ENCODE data around the gene CTDSP1. TPM values are rescaled to one million over a fixed set of nuclear protein-coding genes. Genes with fewer than 3 reads are reported as not detected.

Gene CTDSP1
- total RNA-seq, 2 donors from 2014 or later, result 67.2 to 98.9 TPM

DNA sequence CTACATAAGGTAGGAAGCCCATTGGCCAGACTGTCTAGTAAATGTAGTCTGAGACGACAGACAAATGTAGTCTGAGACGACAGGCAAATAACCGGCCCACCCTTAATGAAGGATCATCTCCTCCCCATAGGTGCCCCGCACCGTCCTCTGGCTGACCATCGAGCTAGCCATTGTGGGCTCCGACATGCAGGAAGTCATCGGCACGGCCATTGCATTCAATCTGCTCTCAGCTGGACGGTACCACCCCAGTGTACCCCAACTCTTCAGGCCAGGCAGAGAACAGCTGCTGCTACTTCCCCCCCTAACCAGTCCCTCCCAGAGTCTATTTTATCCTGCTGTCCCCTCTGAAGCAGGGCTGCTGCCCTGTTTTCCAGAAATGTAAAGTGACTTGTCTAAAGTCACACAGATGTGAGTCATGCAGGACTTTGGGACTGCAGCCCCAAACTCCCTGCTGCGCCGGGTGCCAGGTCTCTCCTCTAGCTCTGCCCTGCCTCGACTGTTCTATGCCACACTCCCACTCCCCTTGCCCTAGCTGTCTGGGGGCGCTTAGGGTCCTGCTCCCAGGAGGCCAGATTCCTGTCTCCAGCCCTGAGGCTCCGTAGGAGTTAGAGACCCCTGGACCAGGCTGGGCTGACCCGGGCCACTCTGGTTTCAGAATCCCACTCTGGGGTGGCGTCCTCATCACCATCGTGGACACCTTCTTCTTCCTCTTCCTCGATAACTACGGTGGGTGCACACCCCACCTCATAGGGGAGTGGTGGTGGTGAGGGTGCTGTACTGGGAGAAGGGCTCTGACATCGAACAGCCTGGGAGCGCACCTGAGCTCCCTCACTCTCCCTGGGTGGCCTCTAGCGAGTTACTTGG is 12.9 kb upstream of the CTDSP1 start:
- H3K27ac ChIP-seq, result peak overlapping the region; percentile 12 to 79 (median 60)
- H3K4me3 ChIP-seq, result no peak overlapping the region
- no peaks in the 10 kb centered on the region for H3K27me3 ChIP-seq
- TF ChIP-seq POLR2A (IDR thresholded peaks at IDR 0.05), result no peak
- TF ChIP-seq, protein P1, sequence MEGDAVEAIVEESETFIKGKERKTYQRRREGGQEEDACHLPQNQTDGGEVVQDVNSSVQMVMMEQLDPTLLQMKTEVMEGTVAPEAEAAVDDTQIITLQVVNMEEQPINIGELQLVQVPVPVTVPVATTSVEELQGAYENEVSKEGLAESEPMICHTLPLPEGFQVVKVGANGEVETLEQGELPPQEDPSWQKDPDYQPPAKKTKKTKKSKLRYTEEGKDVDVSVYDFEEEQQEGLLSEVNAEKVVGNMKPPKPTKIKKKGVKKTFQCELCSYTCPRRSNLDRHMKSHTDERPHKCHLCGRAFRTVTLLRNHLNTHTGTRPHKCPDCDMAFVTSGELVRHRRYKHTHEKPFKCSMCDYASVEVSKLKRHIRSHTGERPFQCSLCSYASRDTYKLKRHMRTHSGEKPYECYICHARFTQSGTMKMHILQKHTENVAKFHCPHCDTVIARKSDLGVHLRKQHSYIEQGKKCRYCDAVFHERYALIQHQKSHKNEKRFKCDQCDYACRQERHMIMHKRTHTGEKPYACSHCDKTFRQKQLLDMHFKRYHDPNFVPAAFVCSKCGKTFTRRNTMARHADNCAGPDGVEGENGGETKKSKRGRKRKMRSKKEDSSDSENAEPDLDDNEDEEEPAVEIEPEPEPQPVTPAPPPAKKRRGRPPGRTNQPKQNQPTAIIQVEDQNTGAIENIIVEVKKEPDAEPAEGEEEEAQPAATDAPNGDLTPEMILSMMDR (IDR thresholded peaks at IDR 0.05), result no peak
- H3K9me3 ChIP-seq, result no peaks in the 10 kb centered on the region
- H3K36me3 ChIP-seq (replicated peaks in 1 of 2; ENCODE audit: insufficient read depth in 1 of 2, low read depth in 2 of 2), result no peaks in the 10 kb centered on the region
- intact Hi-C loops (cut with DNase I), result no loop called here
- H3K4me1 ChIP-seq, result peaks cover 14% of the 10 kb centered on the region
- no peak for DNase-seq
- no peak for ATAC-seq
- 72% methylated on average over 21 to 23 of the region's 23 CpGs for WGBS, 2 donors

DNA sequence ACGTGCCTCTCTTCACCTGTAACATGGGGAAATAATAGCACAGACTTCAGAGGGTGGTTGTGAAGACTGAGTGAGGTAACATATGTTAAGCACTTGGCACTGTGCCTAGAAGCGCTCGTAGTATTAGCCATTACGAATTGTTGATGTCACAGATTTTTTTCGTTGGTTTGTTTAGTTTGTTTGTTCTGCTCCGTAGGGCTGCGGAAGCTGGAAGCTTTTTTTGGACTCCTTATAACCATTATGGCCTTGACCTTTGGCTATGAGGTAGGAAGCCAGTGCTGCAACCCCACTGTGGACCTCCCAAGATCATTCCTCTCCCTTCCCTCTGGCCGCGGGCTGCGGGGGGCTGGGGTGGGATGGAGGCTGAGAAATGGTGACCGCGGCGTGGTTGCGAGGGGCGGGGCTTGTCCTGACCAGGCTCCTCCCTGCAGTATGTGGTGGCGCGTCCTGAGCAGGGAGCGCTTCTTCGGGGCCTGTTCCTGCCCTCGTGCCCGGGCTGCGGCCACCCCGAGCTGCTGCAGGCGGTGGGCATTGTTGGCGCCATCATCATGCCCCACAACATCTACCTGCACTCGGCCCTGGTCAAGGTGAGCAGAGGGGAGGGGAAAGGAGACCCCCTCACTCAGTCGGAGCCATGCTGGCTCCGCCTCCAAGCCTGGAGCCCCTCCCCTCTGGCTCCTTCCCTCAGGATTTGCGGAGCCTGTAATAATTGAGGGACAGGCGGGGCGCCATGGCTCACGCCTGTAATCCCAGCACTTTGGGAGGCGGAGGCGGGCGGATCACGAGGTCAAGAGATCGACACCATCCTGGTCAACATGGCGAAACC is 12.1 kb upstream of the CTDSP1 start:
- intact Hi-C loops (cut with DNase I), result no loop called here
- 20 to 34% methylated on average over 15 to 36 of the region's 38 CpGs for WGBS, 2 donors

DNA sequence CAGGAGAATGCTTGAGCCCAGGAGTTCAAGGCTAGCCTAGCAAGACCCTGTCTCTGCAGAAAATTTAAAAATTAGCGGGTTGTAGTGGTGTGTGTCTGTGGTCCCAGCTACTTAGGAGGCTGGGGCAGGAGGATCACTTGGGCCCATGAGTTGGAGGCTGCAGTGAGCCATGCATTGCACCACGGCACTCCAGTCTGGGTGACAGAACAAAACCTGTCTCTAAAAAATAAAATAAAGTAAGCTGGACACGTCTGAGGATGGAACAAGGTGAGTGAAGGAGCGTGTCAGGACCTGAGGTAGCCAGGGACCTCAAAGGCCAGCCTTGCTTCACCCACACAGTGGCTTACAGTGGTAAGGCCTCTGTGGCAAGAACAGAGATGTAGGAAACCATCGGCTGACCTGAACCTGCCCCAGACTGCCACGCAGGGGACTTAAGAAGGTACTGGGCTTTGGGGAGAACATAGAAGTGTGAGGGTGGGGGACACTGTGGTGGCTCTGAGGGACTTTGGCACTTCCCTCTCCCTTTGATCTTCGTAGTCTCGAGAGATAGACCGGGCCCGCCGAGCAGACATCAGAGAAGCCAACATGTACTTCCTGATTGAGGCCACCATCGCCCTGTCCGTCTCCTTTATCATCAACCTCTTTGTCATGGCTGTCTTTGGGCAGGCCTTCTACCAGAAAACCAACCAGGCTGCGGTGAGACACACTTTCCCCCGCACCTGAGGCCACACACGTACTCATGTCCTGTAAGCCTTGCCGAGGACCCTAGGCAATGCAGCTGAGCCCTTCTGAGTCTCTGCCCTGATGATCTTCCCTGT is 10.1 kb upstream of the CTDSP1 start:
- Histone ChIP-seq H3K27ac (no peak overlapping the region), H3K36me3 (replicated peaks in 1 of 2; ENCODE audit: insufficient read depth in 1 of 2, low read depth in 2 of 2) (no peaks in the 10 kb centered on the region), H3K4me1 (peaks cover 14% of the 10 kb centered on the region), H3K9me3 (no peaks in the 10 kb centered on the region), H3K27me3 (no peaks in the 10 kb centered on the region), H3K4me3 (no peak overlapping the region)
- DNase-seq (no peak), ATAC-seq (no peak)
- 89 to 90% methylated on average over 17 of the region's 17 CpGs for WGBS, 2 donors
- intact Hi-C loops (cut with DNase I), result loop anchor here (5.0 kb wide), 1 partner anchor 87 kb away; no protein-coding TSS in a partner anchor
- TF ChIP-seq, protein P1 (IDR thresholded peaks at IDR 0.05), result no peak
- TF ChIP-seq POLR2A (IDR thresholded peaks at IDR 0.05), result no peak

More for the DNA sequence above, 12.1 kb upstream of the CTDSP1 start:
- H3K9me3 ChIP-seq, result no peaks in the 10 kb centered on the region
- peak in 2 of 3 donors; percentile 29 to 42 for TF ChIP-seq POLR2A (IDR thresholded peaks at IDR 0.05)
- TF ChIP-seq, protein P1 (IDR thresholded peaks at IDR 0.05), result no peak
- H3K4me1 ChIP-seq, result peaks cover 14% of the 10 kb centered on the region
- peak; percentile 69 to 83 (median 73) for DNase-seq
- no peaks in the 10 kb centered on the region for H3K27me3 ChIP-seq
- H3K36me3 ChIP-seq (replicated peaks in 1 of 2; ENCODE audit: insufficient read depth in 1 of 2, low read depth in 2 of 2), result no peaks in the 10 kb centered on the region
- H3K27ac ChIP-seq, result peak overlapping the region; percentile 12 to 79 (median 60)
- ATAC-seq, result peak; percentile 88
- no peak overlapping the region for H3K4me3 ChIP-seq

DNA sequence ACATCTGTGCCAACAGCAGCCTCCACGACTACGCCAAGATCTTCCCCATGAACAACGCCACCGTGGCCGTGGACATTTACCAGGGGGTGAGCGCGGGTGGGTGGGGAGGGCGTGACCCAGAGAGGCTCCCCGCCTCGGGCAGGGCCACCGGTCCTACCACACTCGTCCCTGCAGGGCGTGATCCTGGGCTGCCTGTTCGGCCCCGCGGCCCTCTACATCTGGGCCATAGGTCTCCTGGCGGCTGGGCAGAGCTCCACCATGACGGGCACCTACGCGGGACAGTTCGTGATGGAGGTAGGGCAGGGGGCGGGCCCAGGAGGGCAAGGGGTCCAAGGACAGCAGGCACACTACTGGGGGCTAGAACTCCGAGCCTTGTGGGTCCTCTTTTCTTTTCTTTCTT is 8.5 kb upstream of the CTDSP1 start:
- H3K27ac ChIP-seq, result no peak overlapping the region

More for the DNA sequence above, 8.5 kb upstream of the CTDSP1 start:
- TF ChIP-seq POLR2A (IDR thresholded peaks at IDR 0.05), result no peak
- TF ChIP-seq, protein P1 (IDR thresholded peaks at IDR 0.05), result no peak
- Histone ChIP-seq H3K9me3 (no peaks in the 10 kb centered on the region), H3K4me3 (no peak overlapping the region), H3K27me3 (no peaks in the 10 kb centered on the region), H3K4me1 (peaks cover 19% of the 10 kb centered on the region), H3K36me3 (replicated peaks in 1 of 2; ENCODE audit: insufficient read depth in 1 of 2, low read depth in 2 of 2) (no peaks in the 10 kb centered on the region)
- DNase-seq (no peak), ATAC-seq (no peak)
- intact Hi-C loops (cut with DNase I), result loop anchor here (5.0 kb wide), 1 partner anchor 89 kb away; no protein-coding TSS in a partner anchor
- 89 to 93% methylated on average over 12 to 21 of the region's 23 CpGs for WGBS, 2 donors

Measured in body of pancreas (tissue), 4 donors.